Measurements from ENCODE around the gene ABCC12.

DNA sequence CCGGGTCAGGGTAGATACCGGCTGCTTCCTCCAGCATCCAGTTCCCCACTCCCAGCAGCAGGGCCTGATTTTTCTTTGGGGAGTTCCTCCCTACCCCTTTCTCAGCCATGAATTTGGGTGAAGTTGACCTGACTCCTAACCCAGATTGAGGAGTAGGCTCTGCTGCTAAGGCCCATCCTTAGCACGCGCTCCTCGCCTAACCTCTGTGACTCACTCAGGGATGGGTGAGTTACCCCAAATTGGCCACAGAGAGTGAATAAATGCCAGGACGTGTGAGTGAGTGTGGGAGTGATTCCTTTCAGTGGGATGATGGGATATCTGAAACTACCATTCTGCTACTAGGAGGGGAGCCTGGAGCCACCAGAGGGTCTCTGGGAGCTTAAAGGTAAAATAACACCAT lies 28.9 kb upstream of the ABCC12 start:
- TF ChIP-seq, protein P1, sequence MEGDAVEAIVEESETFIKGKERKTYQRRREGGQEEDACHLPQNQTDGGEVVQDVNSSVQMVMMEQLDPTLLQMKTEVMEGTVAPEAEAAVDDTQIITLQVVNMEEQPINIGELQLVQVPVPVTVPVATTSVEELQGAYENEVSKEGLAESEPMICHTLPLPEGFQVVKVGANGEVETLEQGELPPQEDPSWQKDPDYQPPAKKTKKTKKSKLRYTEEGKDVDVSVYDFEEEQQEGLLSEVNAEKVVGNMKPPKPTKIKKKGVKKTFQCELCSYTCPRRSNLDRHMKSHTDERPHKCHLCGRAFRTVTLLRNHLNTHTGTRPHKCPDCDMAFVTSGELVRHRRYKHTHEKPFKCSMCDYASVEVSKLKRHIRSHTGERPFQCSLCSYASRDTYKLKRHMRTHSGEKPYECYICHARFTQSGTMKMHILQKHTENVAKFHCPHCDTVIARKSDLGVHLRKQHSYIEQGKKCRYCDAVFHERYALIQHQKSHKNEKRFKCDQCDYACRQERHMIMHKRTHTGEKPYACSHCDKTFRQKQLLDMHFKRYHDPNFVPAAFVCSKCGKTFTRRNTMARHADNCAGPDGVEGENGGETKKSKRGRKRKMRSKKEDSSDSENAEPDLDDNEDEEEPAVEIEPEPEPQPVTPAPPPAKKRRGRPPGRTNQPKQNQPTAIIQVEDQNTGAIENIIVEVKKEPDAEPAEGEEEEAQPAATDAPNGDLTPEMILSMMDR (optimal IDR thresholded peaks at IDR 0.05 in 1 of 3, IDR thresholded peaks at IDR 0.05 in 1 of 3, conservative IDR thresholded peaks at IDR 0.05 in 1 of 3; ENCODE audit: extremely low read depth in 1 of 3, insufficient read depth in 2 of 3, low read length in 3 of 3), result no peak
- no peak for TF ChIP-seq EZH2 (IDR thresholded peaks at IDR 0.05; ENCODE audit: low read length)
